ENCODE results near the gene GARS1.
A peak's percentile ranks its signal among the peaks of the same experiment; 100 is the strongest.
"Not testable (repeated sequence)": the region's sequence is repeated elsewhere in the genome, so short reads cannot be mapped to it uniquely, and the experiment has no call there.

GARS1 gene, protein sequence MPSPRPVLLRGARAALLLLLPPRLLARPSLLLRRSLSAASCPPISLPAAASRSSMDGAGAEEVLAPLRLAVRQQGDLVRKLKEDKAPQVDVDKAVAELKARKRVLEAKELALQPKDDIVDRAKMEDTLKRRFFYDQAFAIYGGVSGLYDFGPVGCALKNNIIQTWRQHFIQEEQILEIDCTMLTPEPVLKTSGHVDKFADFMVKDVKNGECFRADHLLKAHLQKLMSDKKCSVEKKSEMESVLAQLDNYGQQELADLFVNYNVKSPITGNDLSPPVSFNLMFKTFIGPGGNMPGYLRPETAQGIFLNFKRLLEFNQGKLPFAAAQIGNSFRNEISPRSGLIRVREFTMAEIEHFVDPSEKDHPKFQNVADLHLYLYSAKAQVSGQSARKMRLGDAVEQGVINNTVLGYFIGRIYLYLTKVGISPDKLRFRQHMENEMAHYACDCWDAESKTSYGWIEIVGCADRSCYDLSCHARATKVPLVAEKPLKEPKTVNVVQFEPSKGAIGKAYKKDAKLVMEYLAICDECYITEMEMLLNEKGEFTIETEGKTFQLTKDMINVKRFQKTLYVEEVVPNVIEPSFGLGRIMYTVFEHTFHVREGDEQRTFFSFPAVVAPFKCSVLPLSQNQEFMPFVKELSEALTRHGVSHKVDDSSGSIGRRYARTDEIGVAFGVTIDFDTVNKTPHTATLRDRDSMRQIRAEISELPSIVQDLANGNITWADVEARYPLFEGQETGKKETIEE

DNA sequence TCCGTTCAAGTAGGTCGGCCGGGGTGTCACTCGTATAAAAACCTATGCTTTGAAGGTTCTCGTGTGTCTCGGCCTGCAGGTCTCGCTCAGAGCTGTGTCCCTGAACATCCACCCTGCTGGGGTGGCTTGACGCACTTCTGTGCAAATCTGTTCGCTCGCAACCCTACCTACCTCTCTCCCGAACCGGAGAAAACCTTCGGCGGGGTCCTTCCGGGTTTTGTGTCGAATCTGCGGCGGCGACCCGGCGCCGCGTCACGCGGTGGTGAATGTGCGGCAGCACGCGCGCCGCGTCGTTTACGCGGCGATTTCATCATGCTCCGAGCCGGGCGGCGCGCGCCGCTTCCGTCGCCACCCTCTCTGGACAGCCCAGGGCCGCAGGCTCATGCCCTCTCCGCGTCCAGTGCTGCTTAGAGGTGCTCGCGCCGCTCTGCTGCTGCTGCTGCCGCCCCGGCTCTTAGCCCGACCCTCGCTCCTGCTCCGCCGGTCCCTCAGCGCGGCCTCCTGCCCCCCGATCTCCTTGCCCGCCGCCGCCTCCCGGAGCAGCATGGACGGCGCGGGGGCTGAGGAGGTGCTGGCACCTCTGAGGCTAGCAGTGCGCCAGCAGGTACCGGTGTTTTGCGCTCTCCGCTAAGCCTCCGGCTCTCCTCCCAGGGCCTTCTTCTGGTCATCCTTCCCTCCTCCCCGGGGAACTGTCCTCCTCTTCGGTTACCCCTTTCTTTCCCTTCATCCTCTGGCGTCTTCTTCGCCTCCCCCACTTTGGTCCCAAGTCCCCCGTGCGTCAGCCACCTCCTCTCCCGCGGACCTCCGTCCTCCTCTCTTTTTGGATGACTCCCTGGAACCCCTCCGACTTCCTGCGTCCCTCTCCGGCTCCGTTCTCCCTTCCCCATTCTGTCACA lies at the start of gene GARS1:
Gene GARS1 (plus strand): TSS at position 339 of the 896 bp plus-strand sequence. CDS start 44 bp downstream, at position 383.
- peak; percentile 91 for DNase-seq

DNA sequence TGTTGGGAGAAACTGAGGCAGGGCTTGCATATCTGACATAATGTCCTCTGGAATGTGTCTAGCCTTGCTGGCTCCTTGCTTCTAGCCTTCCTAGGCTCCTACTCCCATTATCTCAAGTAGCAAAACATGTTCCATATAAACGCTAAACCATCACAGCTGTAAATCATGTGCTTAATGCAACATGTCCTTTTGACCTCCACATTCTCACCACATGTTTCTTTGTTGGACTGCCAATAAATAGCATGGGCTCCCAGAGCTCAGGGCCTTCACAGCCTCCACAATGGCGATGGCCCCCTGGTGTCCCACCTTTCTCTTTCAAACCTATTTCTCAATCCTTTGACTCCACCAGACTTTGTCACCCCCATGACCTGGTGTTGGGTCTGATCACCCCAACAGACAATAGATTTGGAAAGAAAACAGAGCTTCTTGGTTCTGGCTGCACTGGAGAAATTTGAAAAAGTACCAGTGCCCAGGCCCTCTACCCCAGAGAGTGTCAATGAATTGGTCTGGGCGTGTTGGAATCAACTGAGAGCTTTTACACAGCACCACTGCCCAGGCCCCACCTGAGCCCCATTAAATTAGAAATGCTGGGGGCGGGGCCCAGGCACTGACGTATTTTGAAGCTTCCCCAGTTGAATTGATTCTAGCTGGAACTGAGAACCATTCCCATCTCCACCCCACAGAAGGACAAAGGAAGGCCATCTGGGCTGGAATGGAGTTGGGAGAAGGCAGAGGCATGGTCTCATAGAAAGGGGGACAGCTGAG lies 48.7 kb upstream of the GARS1 start:
- no peak for DNase-seq

DNA sequence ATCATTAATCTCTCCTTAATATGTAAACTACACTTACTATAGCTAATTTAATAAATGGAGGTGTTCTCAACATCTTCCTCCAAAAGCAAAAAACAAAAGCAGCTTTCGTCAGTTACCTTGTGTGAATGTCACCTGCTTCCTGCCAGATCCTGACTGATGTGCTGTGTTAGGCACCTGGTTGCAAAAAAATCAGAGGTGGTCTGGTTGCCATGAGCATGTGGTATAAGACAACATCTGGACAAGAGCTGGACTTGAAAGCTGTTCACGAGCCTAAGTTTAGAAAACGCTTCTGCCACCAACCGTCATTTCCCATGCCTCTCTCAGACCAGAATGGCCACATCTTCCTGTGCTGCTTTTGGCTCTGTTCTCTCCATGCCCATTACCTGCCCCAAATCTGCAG lies 48.1 kb upstream of the GARS1 start:
- DNase-seq: no peak

DNA sequence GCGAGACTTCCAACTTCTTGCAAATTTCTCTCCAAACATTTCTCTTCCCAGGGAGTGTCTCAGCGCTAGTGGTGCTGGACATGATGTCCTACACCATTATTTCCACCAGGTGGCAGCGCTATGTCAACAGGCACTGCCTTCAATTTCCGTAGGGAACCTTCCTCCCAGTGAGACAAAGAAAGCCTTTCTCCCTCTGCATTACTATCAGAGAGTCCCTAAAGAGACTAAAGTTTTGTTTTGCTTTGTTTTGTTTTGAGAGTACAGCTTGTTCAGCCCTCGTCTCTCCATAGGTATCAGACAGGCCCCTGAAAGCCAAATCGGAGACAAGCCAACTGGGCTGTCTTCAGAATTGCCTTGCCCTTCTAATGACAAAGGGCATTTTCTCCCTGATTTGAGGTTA lies 45.8 kb upstream of the GARS1 start:
- DNase-seq: peak; percentile 74

DNA sequence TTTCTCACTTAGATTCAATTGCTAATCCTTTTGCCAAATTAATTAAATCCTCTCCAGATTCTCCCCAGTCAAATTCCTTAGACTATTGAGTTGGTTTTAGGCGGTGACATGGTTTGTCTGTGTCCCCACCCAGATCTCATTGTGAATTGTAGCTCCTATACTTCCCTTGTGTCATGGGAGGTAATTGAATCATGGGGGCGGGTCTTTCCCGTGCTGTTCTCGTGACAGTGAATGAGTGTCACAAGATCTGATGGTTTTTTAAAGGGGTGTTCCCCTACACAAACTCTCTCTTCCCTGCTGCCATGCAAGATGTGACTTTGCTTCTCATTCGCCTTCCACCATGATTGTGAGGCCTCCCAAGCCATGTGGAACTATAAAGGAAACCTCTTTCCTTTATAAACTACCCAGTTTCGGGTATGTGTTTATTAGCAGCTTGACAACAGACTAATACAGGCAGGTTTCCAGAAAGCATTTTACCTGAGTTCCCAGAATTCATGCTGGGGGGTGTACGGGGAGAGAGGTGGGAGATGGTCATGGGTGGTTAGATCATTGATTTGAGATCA lies 44.7 kb upstream of the GARS1 start:
- no peak for DNase-seq

DNA sequence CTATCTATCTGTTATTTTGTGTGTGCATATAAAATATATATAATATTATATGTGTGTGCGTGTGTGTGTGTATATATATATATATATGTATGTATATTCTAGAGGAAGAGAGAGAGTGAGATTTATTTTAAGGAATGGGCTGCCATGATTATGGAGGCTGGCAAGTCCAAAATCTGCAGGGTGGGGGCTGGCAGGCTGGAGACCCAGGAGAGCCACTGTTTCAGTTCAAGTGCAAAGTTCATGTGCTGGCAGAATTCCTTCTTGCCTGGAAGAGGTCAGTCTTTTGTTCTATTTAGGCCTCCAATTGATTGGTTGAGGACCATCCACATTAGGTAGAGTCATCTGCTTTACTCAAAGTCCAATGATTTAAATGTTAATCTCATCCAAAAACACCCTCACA lies 42.3 kb upstream of the GARS1 start:
- DNase-seq: no peak

DNA sequence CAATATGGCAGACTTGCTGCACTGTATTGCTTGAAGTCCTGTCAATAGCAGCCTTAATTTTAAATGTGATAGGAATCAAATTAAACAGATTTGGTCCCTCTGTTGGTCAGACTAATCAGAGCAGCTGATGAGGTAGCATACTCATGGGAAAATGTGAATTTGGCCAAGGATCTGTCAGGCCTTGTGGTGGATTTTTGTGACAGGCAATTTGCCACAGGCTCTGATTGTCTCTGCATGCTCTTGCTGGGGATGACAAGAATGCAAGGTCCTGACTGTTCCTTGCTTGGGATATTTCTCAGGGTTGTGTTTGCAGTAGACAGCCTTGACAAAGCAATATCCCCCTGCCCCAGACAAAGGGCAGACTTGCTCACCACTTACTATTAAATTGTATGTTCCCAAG lies 41.5 kb upstream of the GARS1 start:
- DNase-seq: no peak

DNA sequence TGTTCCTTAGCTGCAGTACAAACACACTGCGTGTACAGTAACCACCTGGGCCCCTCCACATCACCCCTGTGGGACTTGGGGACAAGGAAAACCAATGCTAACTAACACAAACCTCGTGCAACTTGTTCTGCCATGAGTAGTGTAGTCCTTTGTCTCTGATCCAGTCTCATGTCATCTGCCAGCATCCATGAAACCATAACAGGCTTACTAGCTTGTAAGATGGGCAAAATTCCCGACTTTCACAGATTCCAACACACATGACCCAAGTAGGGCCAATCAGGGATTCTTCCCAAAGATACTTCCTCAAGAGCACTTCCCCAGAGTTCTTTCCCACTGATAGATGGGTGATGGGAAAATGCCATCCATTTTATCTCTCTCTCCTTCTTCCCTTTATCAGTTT lies 41.1 kb upstream of the GARS1 start:
- DNase-seq: no peak

DNA sequence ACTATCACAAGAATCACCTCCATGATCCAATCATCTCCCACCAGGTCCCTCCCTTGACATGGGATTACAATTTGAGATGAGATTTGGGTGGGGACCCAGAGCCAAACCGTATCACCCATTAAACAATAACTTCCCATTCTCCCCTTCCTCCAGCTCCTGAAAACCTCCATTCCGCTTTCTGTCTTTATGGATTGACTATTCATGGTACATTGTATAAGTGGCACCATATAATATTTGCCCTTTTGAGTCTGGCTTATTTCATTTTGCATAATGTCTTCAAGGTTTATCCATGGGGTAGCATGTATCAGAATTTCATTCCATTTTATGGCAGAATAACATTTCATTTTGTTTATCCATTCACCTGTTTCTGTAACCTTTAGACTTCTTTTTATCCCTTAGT lies 39.2 kb upstream of the GARS1 start:
- no peak for DNase-seq

DNA sequence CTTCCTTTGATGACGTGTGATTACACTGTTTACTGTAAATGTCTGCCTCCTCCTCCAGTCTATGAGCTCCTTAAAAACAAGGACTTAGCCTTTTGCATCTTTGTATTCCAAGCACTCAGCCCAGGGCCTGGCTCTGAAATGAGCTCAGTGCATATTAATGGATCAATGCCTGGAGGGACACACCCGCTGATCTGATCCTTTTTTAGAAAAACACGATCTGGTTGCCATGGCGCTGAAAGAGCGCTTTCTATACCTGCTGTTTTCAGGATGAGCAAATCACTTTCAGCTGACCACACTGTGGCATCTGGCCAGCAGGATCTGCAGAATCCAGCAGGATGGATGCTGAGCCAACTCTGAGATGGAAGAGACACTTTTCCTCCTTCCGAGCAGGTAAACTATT lies 37.8 kb upstream of the GARS1 start:
- DNase-seq: no peak

DNA sequence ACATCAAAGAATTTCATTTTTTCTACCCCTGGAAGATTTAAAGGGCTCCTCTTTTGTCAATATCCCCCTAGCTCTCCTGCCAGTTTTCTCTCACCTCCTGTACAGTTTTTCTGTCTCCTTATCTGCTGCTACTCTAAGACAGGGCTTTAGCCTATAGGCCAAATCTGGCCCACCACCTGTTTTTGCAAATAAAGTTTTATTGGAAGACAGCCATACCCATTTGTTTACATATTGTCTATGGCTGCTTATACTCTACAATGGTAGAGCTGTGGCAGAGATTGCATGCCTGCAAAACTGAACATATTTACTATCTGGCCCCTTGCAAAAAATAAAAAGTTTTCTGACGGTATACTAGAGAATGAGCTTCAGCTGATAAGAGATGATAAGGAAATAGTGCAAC lies 37.4 kb upstream of the GARS1 start:
- DNase-seq: no peak

DNA sequence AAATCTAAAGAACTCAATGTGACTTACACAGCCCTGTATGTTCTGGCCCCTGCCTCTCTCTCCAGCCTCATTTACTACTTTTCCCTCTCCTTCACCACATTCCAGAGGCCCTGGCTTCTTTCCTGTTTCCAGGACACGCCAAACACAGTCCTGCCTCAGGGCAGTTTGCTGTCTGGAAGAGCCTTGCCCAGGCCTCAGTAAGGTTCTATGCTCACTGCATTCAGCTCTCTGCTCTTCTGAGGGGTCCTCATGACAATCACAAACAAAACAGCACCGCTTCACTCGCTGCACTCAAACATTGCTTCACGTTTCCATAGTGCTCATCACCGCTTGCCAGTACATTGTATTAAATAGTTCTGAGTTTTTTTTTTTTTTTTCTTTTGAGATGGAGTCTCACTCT lies 35.1 kb upstream of the GARS1 start:
- DNase-seq: peak; percentile 80

DNA sequence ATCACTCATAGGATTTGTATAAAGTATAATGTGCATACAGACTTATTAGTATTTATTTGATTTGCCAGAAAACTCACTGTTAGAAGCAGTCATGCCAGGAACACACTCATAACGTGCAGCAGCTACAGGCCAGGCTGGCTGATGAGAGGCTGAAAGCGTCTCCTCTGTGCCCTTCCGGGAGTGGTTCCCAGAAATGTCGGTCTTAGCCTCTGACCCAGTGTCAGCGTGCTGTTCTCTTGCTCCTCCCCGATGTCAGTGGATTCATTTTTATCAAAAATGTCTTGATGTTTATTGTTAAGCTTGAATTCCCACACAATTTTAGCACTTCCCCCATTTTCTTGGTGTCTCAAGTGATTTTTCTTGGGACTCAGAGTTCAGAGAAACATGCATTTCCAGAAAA lies 33.3 kb upstream of the GARS1 start:
- no peak for DNase-seq

DNA sequence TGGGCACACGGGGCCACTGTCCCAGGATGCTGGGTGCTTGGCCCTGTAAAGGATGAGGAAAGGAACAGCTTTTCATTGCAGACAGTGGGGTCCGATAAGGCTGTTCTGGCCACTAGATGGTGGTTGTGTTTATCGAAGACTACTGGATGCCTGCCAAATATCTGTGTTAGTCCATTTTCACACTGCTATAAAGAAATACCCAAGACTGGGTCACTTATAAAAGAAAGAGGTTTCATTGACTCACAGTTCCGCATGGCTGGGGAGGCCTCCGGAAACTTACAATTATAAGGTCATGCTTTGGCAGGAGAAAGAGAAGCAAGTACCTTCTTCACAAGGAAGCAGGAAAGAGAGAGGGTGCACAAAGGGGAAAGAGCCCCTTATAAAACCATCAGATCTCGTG lies 32.2 kb upstream of the GARS1 start:
- no peak for DNase-seq

DNA sequence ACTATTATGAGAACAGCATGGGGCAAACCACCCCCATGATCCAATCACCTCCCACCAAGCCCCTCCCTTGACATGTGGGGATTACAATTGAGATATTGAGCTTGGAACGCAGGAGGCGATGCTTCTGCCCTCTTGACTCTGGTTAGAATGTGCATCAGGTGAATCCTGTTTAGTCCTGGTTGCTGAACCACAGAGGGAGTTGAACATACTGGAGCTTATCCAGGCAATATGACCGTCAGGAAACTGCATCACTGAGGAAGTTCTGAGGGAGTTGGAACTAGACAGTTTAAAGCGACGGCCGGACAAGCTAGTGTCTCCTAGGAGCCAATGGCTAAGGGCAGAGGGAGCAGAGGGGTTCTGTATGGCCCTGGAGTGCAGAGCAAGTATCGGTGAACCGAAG lies 31.8 kb upstream of the GARS1 start:
- no peak for DNase-seq

DNA sequence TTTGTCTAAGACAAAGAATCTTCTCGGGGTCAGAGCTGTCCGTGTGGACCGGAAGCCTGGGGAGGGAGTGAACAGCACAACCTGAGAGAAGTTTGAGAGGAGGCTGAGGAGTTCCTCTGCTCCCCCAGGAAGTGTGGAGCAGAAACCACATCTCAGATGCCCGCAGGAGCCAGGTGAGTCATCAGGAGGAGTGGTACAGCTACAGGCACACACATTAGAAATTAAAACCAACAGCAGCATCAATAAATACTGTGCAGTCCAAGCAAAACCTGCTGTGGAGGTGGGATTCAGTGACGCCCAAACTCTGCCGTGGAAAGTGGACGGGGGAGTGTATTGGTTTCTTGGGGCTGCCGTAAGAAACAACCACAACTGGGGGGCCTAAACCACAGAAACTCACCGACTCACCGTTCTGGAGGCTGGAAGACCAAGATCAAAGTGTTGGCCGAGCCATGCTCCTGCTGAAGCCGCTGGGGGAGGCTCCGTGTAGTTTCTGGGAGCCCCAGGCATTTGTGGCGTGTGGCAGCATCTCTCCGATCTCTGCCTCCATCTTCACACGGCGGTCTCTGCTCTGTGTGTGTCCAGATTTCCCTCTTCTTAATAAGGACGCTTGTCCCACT lies 31.2 kb upstream of the GARS1 start:
- peak; percentile 62 for DNase-seq

DNA sequence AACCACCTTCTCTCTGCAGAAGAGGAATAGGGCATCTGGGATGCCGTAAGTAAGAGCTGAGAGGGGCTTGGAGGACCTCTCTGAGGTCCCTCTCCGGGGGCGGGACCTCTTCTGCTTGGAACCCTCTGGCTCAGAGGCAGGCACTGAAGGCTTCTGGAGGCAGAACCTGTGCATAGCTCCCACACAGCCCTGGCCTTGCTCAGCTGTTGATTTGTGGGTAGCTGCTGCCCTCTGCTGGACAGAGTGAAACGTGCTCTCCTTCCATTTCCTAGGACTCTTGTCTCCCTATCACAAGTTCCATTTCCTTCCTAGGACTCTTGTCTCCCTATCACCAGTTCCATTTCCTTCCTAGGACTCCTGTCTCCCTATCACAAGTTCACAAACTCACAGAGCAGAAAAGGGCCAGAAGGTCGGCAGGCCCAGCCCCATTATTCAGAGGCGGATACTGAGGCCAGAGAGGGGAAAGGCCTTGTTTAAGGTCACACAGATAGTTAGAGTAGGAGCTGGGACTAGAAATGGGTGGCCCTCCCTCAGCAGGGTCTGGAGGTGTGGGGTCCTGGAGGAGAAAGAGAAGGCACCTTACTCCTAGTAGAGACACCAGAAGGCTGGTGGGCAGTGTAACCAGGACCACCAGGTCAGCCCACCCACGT lies 30.3 kb upstream of the GARS1 start:
- DNase-seq: peak; percentile 83

DNA sequence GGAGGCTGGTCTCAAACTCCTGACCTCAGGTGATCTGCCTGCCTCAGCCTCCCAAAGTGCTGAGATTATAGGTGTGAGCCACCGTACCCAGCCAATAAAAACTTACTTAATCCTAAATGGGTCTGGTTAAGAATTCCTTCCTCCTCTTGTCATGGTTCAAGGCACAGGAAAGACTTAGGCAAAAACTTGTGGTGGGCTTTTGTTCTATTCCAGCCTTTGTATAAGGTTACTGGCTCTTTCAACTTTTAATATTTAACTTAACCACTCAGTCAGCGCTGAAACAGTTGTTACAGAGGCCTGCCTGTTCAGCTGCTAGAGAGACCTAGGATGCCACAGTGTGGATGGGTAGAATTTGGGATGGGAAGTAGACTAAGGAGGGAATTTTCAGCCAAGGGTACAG lies 28.1 kb upstream of the GARS1 start:
- no peak for DNase-seq

DNA sequence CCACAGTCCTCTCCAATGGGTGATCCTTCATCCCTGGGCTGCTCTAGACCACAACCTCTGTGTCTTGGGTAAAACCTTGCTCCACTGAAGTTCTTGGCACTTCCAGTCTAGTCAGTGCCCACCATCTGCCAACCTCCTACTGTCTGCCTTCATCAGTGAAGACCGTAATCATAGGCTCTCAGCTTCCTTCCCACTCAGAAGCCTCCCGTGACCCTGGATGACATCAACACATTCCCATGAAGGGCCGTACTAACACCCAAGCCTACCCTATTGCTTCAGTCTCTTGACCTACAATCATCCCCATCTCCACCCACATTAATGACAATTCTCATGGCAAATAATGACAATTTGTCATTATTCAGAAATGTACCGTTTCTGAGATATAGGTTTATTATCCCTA lies 27.6 kb upstream of the GARS1 start:
- no peak for DNase-seq

DNA sequence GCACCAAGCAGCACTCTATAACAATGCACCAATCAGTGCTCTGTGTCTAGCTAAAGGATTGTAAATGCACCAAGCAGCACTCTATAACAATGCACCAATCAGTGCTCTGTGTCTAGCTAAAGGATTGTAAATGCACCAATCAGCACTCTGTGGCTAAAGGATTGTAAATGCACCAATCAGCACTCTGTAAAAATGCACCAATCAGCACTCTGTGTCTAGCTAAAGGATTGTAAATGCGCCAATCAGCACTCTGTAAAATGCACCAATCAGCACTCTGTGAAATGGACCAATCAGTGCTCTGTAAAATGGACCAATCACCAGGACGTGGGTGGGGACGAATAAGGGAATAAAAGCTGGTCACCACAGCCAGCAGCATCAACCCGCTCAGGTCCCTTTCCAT lies 24.4 kb upstream of the GARS1 start:
- not testable (repeated sequence) for DNase-seq

DNA sequence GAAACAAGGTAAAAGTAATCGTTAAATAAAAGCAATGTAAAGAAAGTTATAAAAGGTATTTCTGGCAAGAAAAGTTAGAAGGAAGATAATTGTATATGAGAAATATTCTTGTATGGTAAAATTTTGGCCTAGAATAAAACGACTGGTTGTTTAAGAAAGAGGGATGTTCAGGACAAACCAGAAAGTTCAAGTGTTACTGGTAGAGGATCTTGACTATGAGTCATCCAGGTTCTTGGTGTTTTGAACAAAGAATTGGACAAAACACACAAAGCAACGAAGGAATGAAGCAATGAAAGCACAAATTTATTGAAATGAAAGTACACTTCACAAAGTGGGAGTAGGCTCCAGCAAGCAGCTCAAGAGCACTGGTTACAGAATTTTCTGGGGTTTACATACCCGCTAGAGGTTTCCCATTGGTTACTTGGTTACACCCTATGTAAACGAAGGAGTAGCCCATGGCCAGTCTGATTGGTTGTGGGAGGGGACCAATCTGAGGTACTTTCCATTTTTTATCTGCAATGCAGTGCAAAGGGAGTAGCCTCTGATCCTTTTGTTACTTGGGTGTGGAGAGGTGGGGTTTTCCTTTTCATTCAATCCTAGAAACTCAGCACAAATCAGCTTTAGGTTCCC lies 22.4 kb upstream of the GARS1 start:
- DNase-seq: no peak
